HG03175 (cell line): ENCODE data around the gene SMAD3.
"Not testable (repeated sequence)": the region's sequence is repeated elsewhere in the genome, so short reads cannot be mapped to it uniquely, and the experiment has no call there.

Experiments used
- ATAC-seq: cut with Tn5 transposase; IDR thresholded peaks from one replicate; pipeline ENCODE4 v1.9.1; 2021; ENCODE audit warnings: mild to moderate bottlenecking, moderate library complexity; ENCODE audit not compliant: unreplicated experiment

The SMAD3 gene

DNA sequence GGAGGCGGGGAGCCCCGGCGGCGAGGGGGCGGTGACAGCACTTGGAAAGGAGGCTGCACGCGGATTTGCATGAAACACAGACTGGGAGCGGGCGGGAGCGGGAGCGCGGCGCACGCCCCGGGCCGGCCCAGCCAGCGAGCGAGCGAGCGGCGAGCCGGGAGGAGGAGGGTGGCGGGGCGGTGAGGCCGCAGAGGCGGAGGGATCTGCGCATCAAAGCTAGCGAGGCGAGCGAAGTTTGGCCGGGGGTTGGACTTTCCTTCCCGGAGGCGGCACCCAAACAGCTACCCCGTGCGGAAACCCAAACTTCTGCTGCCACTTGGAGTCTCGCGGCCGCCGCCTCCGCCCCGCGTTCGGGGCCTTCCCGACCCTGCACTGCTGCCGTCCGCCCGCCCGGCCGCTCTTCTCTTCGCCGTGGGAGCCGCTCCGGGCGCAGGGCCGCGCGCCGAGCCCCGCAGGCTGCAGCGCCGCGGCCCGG, at the start of gene SMAD3:
SMAD3 (plus strand) TSS at position 72 of the 475 bp plus-strand sequence. CDS start 553 bp downstream, outside the sequence.
- peak; percentile 55 for ATAC-seq

DNA sequence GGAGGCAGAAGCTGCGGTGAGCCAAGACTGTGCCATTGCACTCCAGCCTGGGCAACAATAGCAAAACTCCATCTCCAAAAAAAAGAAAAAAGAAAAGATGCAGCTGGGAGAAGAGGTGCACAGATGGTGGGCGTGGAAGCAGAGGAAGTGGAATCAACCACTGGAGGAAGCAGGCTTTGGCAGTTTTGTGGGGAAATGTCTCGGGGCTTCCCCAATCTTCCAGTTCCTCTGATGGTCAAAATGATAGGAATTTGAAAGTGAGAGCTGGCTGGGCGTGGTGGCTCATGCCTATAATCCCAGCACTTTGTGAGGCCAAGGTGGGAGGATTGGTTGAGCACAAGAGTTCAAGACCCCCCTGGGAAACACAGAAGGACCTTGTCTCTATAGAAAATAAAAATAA, 48.1 kb upstream of the SMAD3 start:
- no peak for ATAC-seq

DNA sequence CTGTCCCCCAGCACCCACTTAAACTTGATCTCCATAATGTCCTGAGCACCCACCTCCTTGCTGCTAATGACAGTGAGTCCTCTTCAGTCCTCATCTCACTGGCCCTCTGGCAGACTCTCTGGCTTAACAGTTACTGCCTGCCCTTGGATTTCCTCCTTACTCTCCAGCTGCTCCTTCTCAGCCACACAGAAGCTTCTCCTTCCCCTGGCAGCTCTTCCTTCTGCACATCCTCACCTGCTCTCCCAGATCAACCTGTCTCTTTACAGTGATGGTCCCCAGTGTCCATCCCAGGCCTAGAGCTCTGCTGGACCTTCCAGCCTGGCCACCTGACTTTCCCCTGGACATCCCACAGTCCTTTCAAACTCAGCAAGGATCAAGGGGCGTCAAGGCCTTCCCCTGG, 47.4 kb upstream of the SMAD3 start:
- no peak for ATAC-seq

DNA sequence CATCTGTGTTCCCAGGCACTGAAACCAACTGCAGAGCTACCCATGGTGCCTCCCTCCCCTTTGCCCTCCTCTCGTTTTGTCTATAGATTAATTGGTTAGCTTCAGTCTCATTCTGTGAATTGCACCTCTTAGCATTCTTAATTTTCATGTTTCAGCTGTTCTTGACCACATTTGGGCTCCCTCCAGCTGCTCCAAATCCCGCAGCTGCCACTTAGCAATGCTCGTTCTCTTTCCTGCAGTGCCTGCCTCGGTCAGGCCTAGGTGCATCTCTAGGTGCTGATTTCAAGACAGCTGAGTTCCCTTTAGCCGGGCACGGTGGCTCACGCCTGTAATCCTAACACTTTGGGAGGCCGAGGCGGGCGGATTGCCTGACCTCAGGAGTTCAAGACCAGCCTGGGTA, 47.0 kb upstream of the SMAD3 start:
- ATAC-seq, result no peak

- ATAC-seq, result no peak
Observed at GRCh38 chr15:67019069-67019468, 46.3 kb upstream of the SMAD3 start.

DNA sequence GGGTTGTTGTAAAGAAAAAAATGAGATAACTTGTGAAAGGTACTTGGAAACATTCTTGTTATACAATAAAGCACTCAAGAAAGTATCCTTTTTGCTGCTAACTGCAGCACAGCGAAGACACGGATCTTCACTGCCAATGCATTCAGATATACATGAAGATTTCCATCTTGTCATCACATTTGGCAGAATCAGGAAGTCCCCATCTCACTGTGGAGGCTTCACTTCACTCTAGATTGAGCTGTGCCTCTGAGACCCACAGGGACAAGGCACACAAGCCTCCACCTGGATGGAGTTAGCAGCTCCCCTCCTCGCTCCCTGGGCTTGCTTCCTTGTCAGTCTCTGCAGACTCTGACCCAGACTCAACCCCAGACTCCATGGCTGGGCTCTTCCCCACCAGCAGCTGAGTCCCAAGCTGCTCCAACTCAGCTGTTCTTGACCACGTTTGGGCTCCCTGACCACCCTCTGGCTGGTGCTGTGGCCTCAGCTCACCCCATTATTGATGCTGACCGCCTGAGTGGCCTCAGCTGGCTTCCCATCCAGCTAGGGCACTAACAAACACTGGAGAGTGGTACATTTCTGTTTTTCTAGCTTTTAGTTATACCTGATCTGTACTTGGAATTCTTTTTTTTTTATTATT, 45.4 kb upstream of the SMAD3 start:
- ATAC-seq, result no peak

DNA sequence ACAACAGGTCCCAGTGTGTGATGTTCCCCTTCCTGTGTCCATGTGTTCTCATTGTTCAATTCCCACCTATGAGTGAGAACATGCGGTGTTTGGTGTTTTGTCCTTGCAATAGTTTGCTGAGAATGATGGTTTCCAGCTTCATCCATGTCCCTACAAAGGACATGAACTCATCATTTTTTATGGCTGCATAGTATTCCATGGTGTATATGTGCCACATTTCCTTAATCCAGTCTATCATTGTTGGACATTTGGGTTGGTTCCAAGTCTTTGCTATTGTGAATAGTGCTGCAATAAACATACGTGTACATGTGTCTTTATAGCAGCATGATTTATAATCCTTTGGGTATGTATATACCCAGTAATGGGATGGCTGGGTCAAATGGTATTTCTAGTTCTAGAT, 44.7 kb upstream of the SMAD3 start:
- not testable (repeated sequence) for ATAC-seq

DNA sequence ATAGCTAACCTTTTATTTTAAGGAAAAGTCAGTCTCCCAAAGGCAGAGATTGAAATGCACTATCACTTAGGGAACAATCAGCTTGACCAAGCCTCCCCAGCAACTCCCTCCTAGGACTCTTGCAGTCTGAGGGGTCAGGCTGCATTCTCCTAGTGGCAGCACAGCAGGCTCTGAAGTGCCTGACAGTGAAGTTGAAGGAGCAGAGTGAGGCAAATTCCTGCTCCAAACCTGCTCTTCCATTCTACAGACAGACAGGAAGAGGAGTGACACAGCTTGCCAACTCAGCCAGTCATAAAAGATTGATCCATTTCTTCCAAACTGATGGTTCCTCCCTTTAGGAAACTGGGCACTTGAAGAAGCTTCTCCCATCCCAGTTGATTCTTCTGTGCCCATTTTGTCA, 43.9 kb upstream of the SMAD3 start:
- ATAC-seq, result no peak

DNA sequence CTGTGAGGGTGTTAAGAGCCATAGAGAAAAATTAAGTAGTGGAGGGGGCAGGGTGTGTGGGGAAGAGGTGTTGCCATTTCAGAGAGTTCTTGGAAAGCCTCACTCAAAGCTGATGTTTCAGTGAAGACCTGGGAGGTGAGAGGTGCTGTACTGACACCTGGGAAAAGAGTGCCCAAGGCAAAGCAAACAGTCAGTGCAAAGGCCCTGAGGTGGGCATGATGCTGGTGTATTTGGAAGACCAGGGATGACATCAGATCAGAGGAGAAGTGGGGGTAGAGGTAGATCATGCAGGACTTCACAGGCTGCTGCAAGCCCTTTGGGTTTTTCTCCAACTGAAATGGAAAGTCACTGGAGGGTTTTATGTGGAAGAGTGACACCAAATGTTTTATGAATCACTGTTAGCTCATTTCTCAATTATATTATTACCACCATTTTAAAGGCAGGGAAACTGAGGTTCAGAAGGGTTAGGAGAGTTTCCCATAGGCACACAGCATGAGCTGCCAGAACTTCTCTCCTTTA, 42.8 kb upstream of the SMAD3 start:
- no peak for ATAC-seq

DNA sequence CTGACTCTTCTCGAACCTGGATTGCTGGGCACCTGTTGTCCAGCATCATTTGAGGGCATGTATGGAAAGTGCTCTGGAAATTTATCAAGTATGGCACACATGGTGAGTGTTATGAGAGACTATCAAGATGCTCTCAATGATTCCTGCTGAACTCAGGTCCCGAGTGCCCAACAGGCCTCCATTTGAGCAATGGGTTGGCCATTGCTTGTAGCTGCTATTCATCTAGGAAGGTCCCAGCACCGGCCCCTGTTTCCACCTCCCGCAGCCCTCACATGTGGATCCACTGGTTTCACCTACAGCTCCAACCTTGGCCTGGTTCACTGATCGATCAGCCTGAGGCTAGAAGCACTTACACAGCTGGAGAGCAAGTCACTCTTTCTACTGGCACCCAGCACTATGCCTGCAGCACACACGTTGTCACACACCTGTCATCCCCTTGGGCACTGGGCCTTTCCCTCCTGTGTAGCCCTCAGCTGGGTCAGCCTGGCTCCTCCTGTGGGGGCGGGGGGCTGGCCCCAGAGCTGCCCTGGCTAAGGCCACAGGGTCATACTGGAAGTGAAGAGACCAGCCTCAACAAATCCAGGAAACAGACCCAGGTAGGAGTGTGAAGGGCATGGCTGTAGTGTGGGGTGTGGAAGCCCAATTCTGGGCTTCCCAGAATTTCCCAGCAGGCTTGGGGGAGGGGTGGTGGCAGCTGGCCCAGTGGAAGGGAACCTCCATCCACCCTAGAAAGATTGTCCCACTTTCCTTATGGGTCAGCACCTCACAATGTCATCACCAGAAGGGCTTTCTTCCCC, 41.7 kb upstream of the SMAD3 start:
- ATAC-seq, result no peak

DNA sequence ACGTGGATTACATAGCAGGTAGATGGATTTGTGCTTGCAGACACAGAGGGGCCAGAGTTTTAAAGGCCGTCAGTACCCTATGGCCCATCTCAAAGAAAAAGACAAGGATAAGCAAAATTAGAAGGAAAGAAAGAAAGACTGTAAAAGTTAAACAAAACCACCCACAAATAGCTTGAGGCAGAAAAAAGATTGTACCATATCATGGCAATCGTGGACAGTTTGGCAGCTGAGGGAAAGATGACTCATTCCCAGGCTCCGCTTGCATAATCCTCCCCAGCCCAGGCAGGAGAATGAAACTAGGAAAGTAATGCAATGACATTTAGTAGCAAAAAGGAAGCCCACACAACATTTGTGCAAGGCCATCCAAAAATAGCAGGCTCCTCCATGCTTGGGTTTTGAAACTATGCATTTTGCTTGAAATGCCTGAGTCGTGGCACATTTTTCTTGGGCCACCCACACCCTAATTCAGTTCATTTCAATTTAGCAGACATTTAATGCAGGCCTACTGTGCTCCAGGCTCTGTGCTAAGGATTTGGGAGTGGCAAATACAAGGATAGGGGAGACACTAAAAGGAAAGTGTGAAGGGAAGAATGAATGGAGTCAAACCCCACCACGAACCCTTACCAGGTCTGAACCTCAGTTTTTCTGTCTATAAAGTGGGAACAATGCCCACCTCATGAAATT, 40.9 kb upstream of the SMAD3 start:
- ATAC-seq, result no peak

- ATAC-seq, result no peak
Observed at GRCh38 chr15:67024998-67025368, 40.4 kb upstream of the SMAD3 start.

DNA sequence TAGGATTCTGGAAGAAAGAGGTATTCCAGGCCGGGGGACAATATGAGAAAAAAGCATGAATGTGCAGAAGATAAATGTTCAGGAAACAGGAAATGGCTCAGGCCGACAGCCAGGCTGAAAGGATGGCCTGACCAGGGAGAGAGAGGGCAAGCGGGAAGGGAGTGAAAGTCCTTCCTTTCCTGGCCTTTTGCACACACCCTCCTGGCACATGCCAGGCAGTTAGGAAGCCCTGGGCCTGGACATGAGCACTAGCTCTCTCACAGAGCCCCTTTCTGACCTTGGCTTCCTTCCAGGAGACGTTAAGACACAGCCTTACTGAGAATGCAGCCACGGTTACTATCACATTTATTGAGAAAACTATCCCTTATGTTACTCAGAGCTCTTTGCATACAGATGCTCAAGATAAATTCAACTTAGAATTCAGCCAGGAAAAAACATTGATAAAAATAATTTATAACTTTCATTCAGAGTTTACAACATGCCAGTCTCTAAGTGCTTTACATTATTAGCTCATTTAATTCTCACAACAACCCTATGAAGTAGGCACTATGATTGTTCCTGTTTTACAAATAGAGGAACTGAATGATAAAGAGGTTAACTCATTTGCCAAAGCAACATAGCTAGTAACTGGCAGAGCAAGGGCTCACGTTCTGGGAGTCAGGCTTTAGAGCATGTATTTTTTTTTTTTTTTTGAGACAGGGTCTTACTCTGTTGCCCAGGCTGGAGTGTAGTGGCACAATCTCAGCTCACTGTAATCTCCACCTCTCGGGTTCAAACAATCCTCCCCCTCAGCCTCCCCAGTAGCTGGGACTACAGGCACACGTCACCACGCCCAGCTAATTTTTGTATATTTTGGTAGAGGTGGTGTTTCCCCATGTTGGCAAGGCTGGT, 39.4 kb upstream of the SMAD3 start:
- ATAC-seq, result no peak

DNA sequence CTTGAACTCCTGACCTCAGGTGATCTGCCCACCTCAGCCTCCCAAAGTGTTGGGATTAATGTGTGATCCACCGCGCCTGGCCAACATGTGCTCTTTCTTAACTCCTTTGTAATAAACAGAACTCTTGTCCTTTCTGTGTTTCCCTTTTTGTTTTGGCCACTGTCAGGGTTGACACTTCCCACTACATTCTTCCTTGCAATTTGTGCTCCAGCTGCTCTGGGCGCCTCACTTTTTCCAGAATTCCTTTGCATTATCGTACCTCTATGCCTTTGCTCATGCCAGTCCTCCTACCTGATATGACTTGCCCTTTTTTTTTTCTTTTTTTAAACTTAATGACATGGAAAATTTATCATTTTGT, 38.8 kb upstream of the SMAD3 start:
- no peak for ATAC-seq

GRCh38 chr15:67028440-67028839, 37.0 kb upstream of the SMAD3 start:
- not testable (repeated sequence) for ATAC-seq

DNA sequence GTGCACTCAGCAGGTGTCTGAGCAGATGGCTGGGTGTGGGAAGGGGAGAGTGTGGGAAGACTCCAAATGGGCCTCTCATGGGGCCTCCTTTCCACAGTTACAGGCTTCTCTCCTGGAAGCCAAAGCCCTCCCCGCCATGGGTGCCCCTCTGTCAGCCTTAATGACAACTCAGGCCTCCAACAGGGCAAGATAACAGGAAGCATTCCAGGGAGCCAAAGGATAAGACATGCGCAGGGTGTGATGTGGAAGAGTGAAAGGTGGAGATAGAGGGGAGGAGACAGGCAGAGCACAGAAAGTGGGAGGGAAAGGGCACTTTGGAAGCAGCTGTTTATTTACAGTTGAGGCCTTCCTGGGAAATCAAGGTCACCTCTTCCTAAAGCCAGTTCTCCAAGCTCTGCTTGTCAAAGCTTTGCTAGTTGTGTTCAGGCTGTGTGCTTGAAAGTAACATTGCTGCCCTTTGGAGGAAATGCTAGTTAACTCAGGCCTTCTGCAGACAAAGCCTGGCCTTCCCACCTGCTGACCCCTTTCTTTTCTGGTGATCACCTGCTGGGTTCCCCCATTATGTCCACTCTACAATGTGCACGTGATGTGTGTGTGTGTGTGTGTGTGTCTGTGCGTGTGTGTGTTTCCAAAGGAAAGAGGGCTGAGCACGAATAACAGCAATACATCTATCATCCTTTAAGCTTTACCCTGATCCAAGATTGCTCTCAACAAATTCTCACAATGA, 35.2 kb upstream of the SMAD3 start:
- ATAC-seq, result no peak

GRCh38 chr15:67031331-67031730, 34.1 kb upstream of the SMAD3 start:
- ATAC-seq, result no peak

DNA sequence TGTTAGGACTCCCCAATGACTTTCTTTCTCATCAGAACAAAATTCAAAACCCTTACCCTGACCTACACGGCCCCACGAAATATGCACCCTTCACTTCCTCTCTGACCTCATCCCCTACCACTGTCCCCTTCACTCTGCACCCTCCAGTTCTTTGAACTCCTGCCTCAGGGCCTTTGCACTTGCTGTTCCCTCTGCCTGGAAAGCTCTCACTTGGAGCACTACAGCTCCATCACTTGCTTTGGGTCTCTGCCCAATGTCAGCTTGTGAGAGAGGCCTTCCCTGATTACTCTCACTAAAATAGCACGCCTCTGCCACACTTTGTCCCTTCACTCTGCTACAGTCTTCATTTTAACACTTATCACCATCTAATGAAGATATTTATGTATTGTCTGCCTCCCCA, 32.8 kb upstream of the SMAD3 start:
- no peak for ATAC-seq

- ATAC-seq, result no peak
Observed at GRCh38 chr15:67033012-67033411, 32.4 kb upstream of the SMAD3 start.

DNA sequence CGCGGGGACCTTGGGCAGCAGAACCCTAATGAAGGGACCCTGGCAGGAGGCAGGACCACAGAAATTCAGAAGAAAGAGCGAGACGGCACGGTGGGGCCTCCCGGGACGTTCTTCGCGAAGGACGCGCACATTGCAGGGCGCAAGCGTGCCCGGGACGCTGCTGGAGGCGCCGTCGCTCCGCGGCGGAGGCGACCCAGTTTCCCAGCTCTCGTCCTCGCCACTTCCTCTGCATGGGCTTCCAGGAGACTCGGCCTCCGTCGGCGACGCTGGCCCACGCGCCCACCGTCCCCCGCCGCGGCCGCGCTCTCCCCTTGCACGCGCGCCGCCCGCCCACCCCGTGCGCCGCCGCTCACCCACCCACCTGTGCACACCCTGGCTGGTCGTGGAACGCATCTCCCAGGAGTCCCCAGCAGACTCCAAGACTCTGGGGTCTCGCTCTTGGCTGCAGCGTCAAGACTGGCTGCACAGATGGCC, 31.8 kb upstream of the SMAD3 start:
- no peak for ATAC-seq
